K562 (cell line): ENCODE data around the gene TMEM135. TPM values are rescaled to one million over a fixed set of nuclear protein-coding genes. Genes with fewer than 3 reads are reported as not detected.

ENCODE experiments used
- ATAC-seq: fragments of 200-7000 bp; cut with Tn5 transposase; 3 replicates; pipeline ENCODE4 v1.9.1; 2020; ENCODE audit warnings: moderate library complexity
- BruUV-seq: library from RNA; stranded (reverse); fragments of 400-500 nt; replicated peaks from 2 replicates; lab custom pipeline; 2021; lab: Mats Ljungman, UMichigan
- CTCF ChIA-PET: fragments of 300-600 bp; formaldehyde crosslinking; extraction: SDS; loops from one replicate; lab custom pipeline; 2021; ENCODE audit warnings: low intra/inter-chr PET ratio; lab: Yijun Ruan, JAX
- POLR2A ChIA-PET: fragments of 300-600, 350-650 bp; sonication (Branson Sonifier 250); formaldehyde crosslinking; extraction: SDS; loops from one replicate; lab custom pipeline; 2021; ENCODE audit warnings: antibody characterized with exemption, inconsistent platforms; lab: Yijun Ruan, JAX
- DNase-seq, 4 experiments: peaks; one replicate each; pipeline versions ENCODE4 v3.0.0 to v3.0.0-alpha.2; 2011 to 2018; ENCODE audit warnings: low spot score in 3 of 4, mixed read lengths in 3 of 4; ENCODE audit errors: extremely low read depth in 1 of 4
- FAIRE-seq: peaks from 2 replicates; lab custom pipeline; 2011; peaks lifted over from hg19 to GRCh38; lab: Jason Lieb, UNC
- H2AFZ ChIP-seq: 2 replicates; pipeline ENCODE4 v1.6.0; 2011; ENCODE audit warnings: low read depth, low read length, control low read depth, inconsistent platforms
- H3K27ac ChIP-seq: fragments of 200-600 bp; 3 replicates; pipeline ENCODE4 v1.8.0; 2011; ENCODE audit warnings: low read depth, mild to moderate bottlenecking, control low read depth, inconsistent platforms, low read length, moderate library complexity, mixed read lengths; ENCODE audit errors: extremely low read depth
- H3K27me3 ChIP-seq, 2 experiments: fragments of 300-600 bp in 1 of 2; 2 replicates in 1 of 2; 3 replicates in 1 of 2; pipeline versions ENCODE4 v1.6.0 to v1.8.0; 2011; ENCODE audit warnings: inconsistent platforms in 2 of 2, low read length in 2 of 2, mild to moderate bottlenecking in 1 of 2, mixed read lengths in 1 of 2, moderate library complexity in 1 of 2; ENCODE audit not compliant: control insufficient read depth in 2 of 2, insufficient read depth in 2 of 2
- H3K36me3 ChIP-seq: fragments of 300-600 bp; 3 replicates; pipeline ENCODE4 v1.8.0; 2011; ENCODE audit warnings: mild to moderate bottlenecking, low read length, inconsistent platforms; ENCODE audit not compliant: control insufficient read depth, insufficient read depth
- H3K4me1 ChIP-seq, 2 experiments: fragments of 200-600 bp in 1 of 2; replicated peaks in 1 of 2; 2 replicates in 1 of 2; 3 replicates in 1 of 2; pipeline versions ENCODE4 v1.5.1 to v1.8.0; 2011; ENCODE audit warnings: inconsistent platforms in 2 of 2, low read length in 2 of 2, mild to moderate bottlenecking in 1 of 2, mixed read lengths in 1 of 2, moderate library complexity in 1 of 2; ENCODE audit not compliant: control insufficient read depth in 2 of 2, insufficient read depth in 2 of 2
- H3K4me2 ChIP-seq: 2 replicates; pipeline ENCODE4 v1.6.1; 2011; ENCODE audit warnings: low read length, control low read depth, inconsistent platforms, mixed read lengths; ENCODE audit not compliant: insufficient read depth
- H3K4me3 ChIP-seq: fragments of 200-600 bp; sonication (generic), shearing (Covaris generic); 2 replicates; pipeline ENCODE4 v1.5.1; 2016; ENCODE audit warnings: control low read depth, inconsistent platforms
- H3K79me2 ChIP-seq: fragments of 200-600 bp; 3 replicates; pipeline ENCODE4 v1.8.0; 2011; ENCODE audit warnings: low read length, inconsistent platforms; ENCODE audit not compliant: control insufficient read depth, insufficient read depth
- H3K9ac ChIP-seq, 2 experiments: 2 replicates each; pipeline versions ENCODE4 v1.6.0 to v1.6.1; 2011; ENCODE audit warnings: low read depth in 2 of 2, low read length in 2 of 2, control low read depth in 1 of 2, inconsistent platforms in 1 of 2, mild to moderate bottlenecking in 1 of 2, mixed read lengths in 1 of 2; ENCODE audit not compliant: insufficient read depth in 1 of 2
- H3K9me1 ChIP-seq: one replicate; pipeline ENCODE4 v1.6.0; 2011; ENCODE audit warnings: inconsistent platforms, mild to moderate bottlenecking, low read length, moderate library complexity; ENCODE audit not compliant: control insufficient read depth, insufficient read depth
- H3K9me3 ChIP-seq: replicated peaks from 2 replicates; pipeline ENCODE4 v1.5.1; 2011; ENCODE audit warnings: low read depth, low read length, inconsistent platforms; ENCODE audit not compliant: control insufficient read depth, insufficient read depth
- H4K20me1 ChIP-seq: replicated peaks from 2 replicates; pipeline ENCODE4 v1.6.1; 2011; ENCODE audit warnings: low read length, inconsistent platforms, mixed read lengths; ENCODE audit not compliant: control insufficient read depth, insufficient read depth
- ADNP ChIP-seq: fragments of 200-800 bp; sonication (Bioruptor generic); IDR thresholded peaks from 2 replicates; pipeline ENCODE4 v1.6.1; 2016; ENCODE audit warnings: missing genetic modification characterization, missing compliant biosample characterization
- CBX5 ChIP-seq: IDR thresholded peaks from 2 replicates; pipeline ENCODE4 v1.6.1; 2014; ENCODE audit warnings: low read depth, borderline replicate concordance
- EGR1 ChIP-seq: fragments of 450-650 bp; conservative IDR thresholded peaks from 2 replicates; pipeline ENCODE4 v1.6.1; 2017; ENCODE audit warnings: mild to moderate bottlenecking
- KDM1A ChIP-seq, 2 experiments: fragments of 450-650 bp; IDR thresholded peaks; 2 replicates each; pipeline ENCODE4 v1.6.1; 2016; ENCODE audit warnings: mild to moderate bottlenecking in 2 of 2
- NFATC3 ChIP-seq: fragments of 450-650 bp; IDR thresholded peaks from 2 replicates; pipeline ENCODE4 v1.6.1; 2017; ENCODE audit warnings: mild to moderate bottlenecking
- PRMT5 ChIP-seq: sonication (generic); formaldehyde crosslinking; IDR thresholded peaks from 2 replicates; pipeline ENCODE4 v1.5.0; 2020; ENCODE audit warnings: missing genetic modification reagents
- SP1 ChIP-seq: sonication (generic); formaldehyde crosslinking; IDR thresholded peaks from 2 replicates; pipeline ENCODE4 v1.8.1; 2022; ENCODE audit warnings: mild to moderate bottlenecking, missing genetic modification reagents
- STAT5A ChIP-seq: IDR thresholded peaks from 2 replicates; pipeline ENCODE4 v1.6.1; 2012; ENCODE audit warnings: low read length, inconsistent platforms, borderline replicate concordance
- TBL1XR1 ChIP-seq, 2 experiments: IDR thresholded peaks; 2 replicates each; pipeline ENCODE4 v1.6.1; 2012; ENCODE audit warnings: improper control_type of control experiment in 2 of 2, low read length in 2 of 2, mild to moderate bottlenecking in 1 of 2
- ZFP36 ChIP-seq: fragments of 150-350 bp; IDR thresholded peaks from 2 replicates; pipeline ENCODE4 v1.6.1; 2018; ENCODE audit warnings: low read length, low read depth; ENCODE audit not compliant: partially characterized antibody
- ZKSCAN3 ChIP-seq: fragments of 250-450 bp; sonication (Bioruptor Pico); IDR thresholded peaks from 2 replicates; pipeline ENCODE4 v1.4.0; 2020
- ZNF431 ChIP-seq: sonication (generic); formaldehyde crosslinking; IDR thresholded peaks from 2 replicates; pipeline ENCODE4 v1.8.0; 2022; ENCODE audit warnings: mild to moderate bottlenecking, missing genetic modification reagents
- ZNF583 ChIP-seq: fragments of 250-450 bp; sonication (Bioruptor Pico); IDR thresholded peaks from 2 replicates; pipeline ENCODE4 v1.4.0; 2020
- WGBS: fragments of 100-300 bp; shearing (Covaris generic); methylation state at CpG from one replicate; pipeline ENCODE4 v1.1.6; 2016; ENCODE audit warnings: low coverage, mixed read lengths; ENCODE audit not compliant: insufficient coverage; ENCODE audit errors: missing lambda C conversion rate; 5-methylcytosine and 5-hydroxymethylcytosine counted together
- in situ Hi-C: fragments of 300-500 bp; cut with MboI; formaldehyde crosslinking; loops from 4 replicates; pipeline ENCODE4 v1.15.0; 2018; ENCODE audit warnings: inconsistent platforms, mixed read lengths
- intact Hi-C: fragments of 100-400 bp; cut with micrococcal nuclease; formaldehyde crosslinking; loops from 2 replicates; pipeline ENCODE4 v1.14.2; 2022
- polyA plus RNA-seq, 8 experiments: library from polyadenylated mRNA; depleted of rRNA in 4 of 8; stranded (reverse) in 5 of 8; unstranded in 3 of 8; fragments of >200 nt; fragmentation: Nextera tagmentation in 2 of 8; fragmentation: Illumina TruSeq in 1 of 8; extraction: Ambion mirVana in 2 of 8; extraction: Trizol in 1 of 8; gene quantifications; 2 replicates each; pipeline versions ENCODE4 v1.2.1 to v1.2.3, GENCODE V29; 2011 to 2014; ENCODE audit warnings: inconsistent platforms in 1 of 8, missing spikeins in 1 of 8
- total RNA-seq, 7 experiments: library from RNA; depleted of rRNA in 6 of 7; stranded (reverse); fragments of >200 nt in 6 of 7; fragmentation: Illumina TruSeq in 2 of 7; extraction: Trizol in 2 of 7; gene quantifications; 2 replicates each; pipeline versions ENCODE4 v1.2.1 to v1.2.3, GENCODE V29; 2011 to 2021; ENCODE audit warnings: low replicate concordance in 1 of 7
- TF ChIP-seq, protein P1 (sequence below): fragments of 250-450 bp; sonication (Bioruptor Pico); IDR thresholded peaks from 2 replicates; pipeline ENCODE4 v1.4.0; 2020; ENCODE audit warnings: mild to moderate bottlenecking, moderate library complexity
- TF ChIP-seq, protein P2 (sequence below), 3 experiments: fragments of 200-800 bp in 1 of 3; fragments of 250-450 bp in 1 of 3; fragments of 450-650 bp in 1 of 3; sonication (Bioruptor Pico) in 1 of 3; sonication (Bioruptor generic) in 1 of 3; formaldehyde crosslinking in 1 of 3; IDR thresholded peaks; 2 replicates each; pipeline versions ENCODE4 v1.6.1 to v1.8.0; 2016 to 2022; ENCODE audit warnings: mild to moderate bottlenecking in 2 of 3, missing genetic modification characterization in 2 of 3, missing compliant biosample characterization in 1 of 3, moderate library complexity in 1 of 3

Gene TMEM135
- total and polyA plus RNA-seq, 9 of the 15 experiments (the other 6 are each of a cell fraction or from before 2014, with no cell fraction given) = 17.3 to 53.6 (median 24.9) TPM

DNA sequence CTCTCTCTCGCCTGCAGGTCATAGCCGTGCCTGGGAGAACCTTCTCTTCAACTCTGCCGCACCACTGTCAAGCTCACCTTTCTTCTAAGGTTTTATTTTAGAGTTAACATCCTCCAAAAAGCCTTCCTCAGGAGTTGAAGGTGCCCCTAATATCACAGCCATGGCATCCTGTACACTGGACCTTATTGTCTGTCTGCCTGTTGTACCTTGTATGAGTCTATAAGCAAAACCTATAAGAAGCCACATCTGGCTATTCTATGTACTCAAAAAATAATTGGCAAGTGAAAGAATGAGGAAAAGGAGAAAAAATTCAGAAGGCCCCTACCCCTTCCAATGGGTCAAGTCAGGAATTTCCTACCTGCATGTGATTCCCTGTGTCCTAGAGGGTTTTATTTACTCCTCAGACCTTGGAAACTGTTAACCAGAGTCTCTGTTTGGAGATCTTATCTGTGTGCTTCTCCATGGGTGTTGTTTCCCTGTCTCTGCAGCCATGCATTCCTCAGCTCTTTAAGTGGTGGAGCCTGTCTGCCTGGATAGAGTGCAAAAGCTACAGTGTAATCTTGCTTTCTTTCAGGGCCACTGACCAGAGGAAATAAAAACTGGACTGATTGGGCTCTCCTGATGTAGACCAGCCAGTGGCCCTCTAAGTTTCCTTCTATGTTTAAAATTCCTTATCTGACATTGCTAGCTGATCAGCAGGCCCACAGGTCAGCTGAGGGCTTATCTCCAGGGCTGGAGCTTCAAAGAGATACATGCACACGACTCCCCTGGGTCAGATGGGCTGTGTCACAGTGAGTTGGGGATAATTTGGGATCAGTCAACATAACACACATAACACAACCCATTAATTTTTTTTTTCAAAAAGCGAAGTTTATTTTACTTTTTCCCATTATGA is 37.6 kb upstream of the TMEM135 start:
- peak; percentile 91 for ATAC-seq
- POLR2A ChIA-PET = interaction anchor here (0.5 to 1.5 kb wide), 9 partner anchors 9 to 195 kb away, joined by 3 to 7 read pairs (median 4); partner anchors contain the start of genes FZD4 and TMEM135
- Histone ChIP-seq H3K36me3 (no peaks in the 10 kb centered on the region), H3K9me1 (no peaks in the 10 kb centered on the region), H3K9me3 (no peaks in the 10 kb centered on the region), H4K20me1 (no peaks in the 10 kb centered on the region), H2AFZ (peak overlapping the region; percentile 81), H3K4me2 (peak overlapping the region; percentile 86), H3K9ac (peak overlapping the region; percentile 46 to 77; a peak in 3 of 4 replicates), H3K27me3 (no peaks in the 10 kb centered on the region), H3K4me3 (peak overlapping the region; percentile 12; the same call in 1 of the 2 replicates), H3K4me1 (peaks cover 18 to 42% of the 10 kb centered on the region in 2 experiments; a peak in 4 of 5 replicates), H3K79me2 (no peaks in the 10 kb centered on the region), H3K27ac (peak overlapping the region; percentile 87)
- CTCF ChIA-PET = no interaction called here
- FAIRE-seq = peak; percentile 96
- BruUV-seq = TSS peak; percentile 85
- in situ Hi-C loops (no loop called here), intact Hi-C loops (loop anchor here (1.0 to 5.0 kb wide), 2 partner anchors 37 to 97 kb away; partner anchors contain the start of gene TMEM135)
- peak; percentile 68 to 96 (median 81) for DNase-seq
- 8% methylated on average over 5 of the region's 5 CpGs for WGBS
- peak; percentile 59; the same call in 1 of the 2 replicates for TF ChIP-seq NFATC3
- TF ChIP-seq SP1 (CRISPR knock-in tag) = peak; percentile 51; the same call in 1 of the 2 replicates
- peak; percentile 80 for TF ChIP-seq ADNP (tag)
- no peak for TF ChIP-seq CBX5
- TF ChIP-seq ZNF583 (CRISPR knock-in tag) = no peak
- TF ChIP-seq, protein P1, sequence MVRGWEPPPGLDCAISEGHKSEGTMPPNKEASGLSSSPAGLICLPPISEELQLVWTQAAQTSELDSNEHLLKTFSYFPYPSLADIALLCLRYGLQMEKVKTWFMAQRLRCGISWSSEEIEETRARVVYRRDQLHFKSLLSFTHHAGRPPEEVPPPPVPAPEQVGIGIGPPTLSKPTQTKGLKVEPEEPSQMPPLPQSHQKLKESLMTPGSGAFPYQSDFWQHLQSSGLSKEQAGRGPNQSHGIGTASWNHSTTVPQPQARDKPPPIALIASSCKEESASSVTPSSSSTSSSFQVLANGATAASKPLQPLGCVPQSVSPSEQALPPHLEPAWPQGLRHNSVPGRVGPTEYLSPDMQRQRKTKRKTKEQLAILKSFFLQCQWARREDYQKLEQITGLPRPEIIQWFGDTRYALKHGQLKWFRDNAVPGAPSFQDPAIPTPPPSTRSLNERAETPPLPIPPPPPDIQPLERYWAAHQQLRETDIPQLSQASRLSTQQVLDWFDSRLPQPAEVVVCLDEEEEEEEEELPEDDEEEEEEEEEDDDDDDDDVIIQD = no peak
- peak; percentile 75 for TF ChIP-seq STAT5A
- TF ChIP-seq TBL1XR1 (IDR thresholded peaks at IDR 0.05; ENCODE audit: low read length in 2 of 2) = peak; percentile 31 to 96; a peak in 3 of 4 replicates
- 0 out of 2 replicates have a peak, but pooled peaks have one; percentile 43 for TF ChIP-seq ZNF431 (CRISPR knock-in tag)
- no peak for TF ChIP-seq ZFP36
- TF ChIP-seq EGR1 = no peak
- no peak for TF ChIP-seq PRMT5 (CRISPR knock-in tag)
- TF ChIP-seq, protein P2, sequence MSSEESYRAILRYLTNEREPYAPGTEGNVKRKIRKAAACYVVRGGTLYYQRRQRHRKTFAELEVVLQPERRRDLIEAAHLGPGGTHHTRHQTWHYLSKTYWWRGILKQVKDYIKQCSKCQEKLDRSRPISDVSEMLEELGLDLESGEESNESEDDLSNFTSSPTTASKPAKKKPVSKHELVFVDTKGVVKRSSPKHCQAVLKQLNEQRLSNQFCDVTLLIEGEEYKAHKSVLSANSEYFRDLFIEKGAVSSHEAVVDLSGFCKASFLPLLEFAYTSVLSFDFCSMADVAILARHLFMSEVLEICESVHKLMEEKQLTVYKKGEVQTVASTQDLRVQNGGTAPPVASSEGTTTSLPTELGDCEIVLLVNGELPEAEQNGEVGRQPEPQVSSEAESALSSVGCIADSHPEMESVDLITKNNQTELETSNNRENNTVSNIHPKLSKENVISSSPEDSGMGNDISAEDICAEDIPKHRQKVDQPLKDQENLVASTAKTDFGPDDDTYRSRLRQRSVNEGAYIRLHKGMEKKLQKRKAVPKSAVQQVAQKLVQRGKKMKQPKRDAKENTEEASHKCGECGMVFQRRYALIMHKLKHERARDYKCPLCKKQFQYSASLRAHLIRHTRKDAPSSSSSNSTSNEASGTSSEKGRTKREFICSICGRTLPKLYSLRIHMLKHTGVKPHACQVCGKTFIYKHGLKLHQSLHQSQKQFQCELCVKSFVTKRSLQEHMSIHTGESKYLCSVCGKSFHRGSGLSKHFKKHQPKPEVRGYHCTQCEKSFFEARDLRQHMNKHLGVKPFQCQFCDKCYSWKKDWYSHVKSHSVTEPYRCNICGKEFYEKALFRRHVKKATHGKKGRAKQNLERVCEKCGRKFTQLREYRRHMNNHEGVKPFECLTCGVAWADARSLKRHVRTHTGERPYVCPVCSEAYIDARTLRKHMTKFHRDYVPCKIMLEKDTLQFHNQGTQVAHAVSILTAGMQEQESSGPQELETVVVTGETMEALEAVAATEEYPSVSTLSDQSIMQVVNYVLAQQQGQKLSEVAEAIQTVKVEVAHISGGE (CRISPR knock-in tag; IDR thresholded peaks at IDR 0.05) = peak in 1 of 3 experiments; percentile 72; a peak in 2 of 6 replicates
- TF ChIP-seq KDM1A (IDR thresholded peaks at IDR 0.05) = peak; percentile 80 to 85; a peak in 3 of 4 replicates
- TF ChIP-seq ZKSCAN3 = no peak
